ENCODE measurements around the gene PES1. TPM values are rescaled to one million over a fixed set of nuclear protein-coding genes. Genes with fewer than 3 reads are reported as not detected.

The PES1 gene
- total and polyA plus RNA-seq, 11 donors, result 15.7 to 60.9 (median 27.8) TPM

DNA sequence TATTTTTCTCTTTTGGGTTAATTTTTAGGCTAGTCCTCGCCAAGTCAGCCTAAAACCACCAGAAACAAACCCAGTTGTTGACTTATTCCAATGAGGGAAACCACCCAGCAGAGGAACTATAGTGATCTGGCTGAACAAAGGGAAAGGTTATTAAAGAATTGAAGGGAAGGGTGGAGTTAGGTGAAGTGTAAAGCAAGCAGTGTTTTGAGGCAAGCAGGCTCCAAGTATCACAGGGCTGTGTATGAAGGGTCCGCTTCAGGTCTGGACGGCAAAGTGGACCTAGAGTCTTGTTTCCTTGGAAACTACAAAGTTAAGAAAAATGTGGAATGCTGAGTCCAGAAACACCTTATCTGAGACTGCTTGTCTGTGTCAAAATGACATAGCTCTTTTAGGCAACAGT, 12.1 kb upstream of the PES1 start:
- Histone ChIP-seq H3K27me3 (no peaks in the 10 kb centered on the region), H3K9me3 (no peaks in the 10 kb centered on the region), H3K36me3 (no peaks in the 10 kb centered on the region), H3K27ac (peak overlapping the region in 1 of 12 donors; percentile 6), H3K4me1 (peaks cover 0 to 37% (median 26%) of the 10 kb centered on the region in 12 donors), H3K4me3 (no peak overlapping the region)
- WGBS, 4 donors, result 64 to 90% (median 77%) methylated on average over 3 of the region's 3 CpGs
- intact Hi-C loops (cut with DNase I), result loop anchor here in 4 of 10 donors (10.0 kb wide), 3 partner anchors 179 to 891 kb away; partner anchors contain the start of genes MTFP1 (in 2 of the 4), PIK3IP1 (in 1 of the 4) and SFI1 (in 1 of the 4)
- TF ChIP-seq POLR2A (IDR thresholded peaks at IDR 0.05), result no peak
- TF ChIP-seq, protein P1, sequence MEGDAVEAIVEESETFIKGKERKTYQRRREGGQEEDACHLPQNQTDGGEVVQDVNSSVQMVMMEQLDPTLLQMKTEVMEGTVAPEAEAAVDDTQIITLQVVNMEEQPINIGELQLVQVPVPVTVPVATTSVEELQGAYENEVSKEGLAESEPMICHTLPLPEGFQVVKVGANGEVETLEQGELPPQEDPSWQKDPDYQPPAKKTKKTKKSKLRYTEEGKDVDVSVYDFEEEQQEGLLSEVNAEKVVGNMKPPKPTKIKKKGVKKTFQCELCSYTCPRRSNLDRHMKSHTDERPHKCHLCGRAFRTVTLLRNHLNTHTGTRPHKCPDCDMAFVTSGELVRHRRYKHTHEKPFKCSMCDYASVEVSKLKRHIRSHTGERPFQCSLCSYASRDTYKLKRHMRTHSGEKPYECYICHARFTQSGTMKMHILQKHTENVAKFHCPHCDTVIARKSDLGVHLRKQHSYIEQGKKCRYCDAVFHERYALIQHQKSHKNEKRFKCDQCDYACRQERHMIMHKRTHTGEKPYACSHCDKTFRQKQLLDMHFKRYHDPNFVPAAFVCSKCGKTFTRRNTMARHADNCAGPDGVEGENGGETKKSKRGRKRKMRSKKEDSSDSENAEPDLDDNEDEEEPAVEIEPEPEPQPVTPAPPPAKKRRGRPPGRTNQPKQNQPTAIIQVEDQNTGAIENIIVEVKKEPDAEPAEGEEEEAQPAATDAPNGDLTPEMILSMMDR (IDR thresholded peaks at IDR 0.05), result no peak
- DNase-seq, result no peak
- ATAC-seq, result no peak

DNA sequence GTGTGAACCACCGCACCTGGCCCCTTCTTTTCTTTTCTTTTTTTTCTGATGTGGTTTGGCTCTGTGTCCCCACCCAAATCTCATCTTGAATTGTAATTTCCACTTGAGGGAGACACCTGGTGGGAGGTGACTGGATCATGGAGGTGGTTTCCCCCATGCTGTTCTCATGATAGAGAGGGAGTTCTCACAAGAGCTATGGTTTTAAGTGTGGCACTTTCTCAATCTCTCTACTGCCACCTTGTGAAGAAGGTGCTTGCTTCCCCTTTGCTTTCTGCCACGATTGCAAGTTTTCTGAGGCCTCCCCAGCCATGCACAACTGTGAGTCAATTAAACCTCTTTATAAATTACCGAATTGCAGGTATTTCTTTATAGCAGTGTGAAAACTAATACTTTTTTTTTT, 10.3 kb upstream of the PES1 start:
- DNase-seq (no peak), ATAC-seq (no peak)
- TF ChIP-seq, protein P1 (IDR thresholded peaks at IDR 0.05), result peak in 4 of 12 donors; percentile 6 to 23 (median 20)
- no peak for TF ChIP-seq POLR2A (IDR thresholded peaks at IDR 0.05)
- Histone ChIP-seq H3K4me1 (peaks cover 0 to 19% (median 9%) of the 10 kb centered on the region in 12 donors), H3K4me3 (no peak overlapping the region), H3K9me3 (no peaks in the 10 kb centered on the region), H3K27ac (no peak overlapping the region), H3K36me3 (no peaks in the 10 kb centered on the region), H3K27me3 (no peaks in the 10 kb centered on the region)
- 58 to 66% (median 59%) methylated on average over 3 of the region's 3 CpGs for WGBS, 4 donors
- intact Hi-C loops (cut with DNase I), result loop anchor here in 4 of 10 donors (10.0 kb wide), 3 partner anchors 177 to 893 kb away; partner anchors contain the start of genes MTFP1 (in 2 of the 4), PIK3IP1 (in 1 of the 4) and SFI1 (in 1 of the 4)

- TF ChIP-seq POLR2A (IDR thresholded peaks at IDR 0.05), result no peak
- TF ChIP-seq, protein P1 (IDR thresholded peaks at IDR 0.05), result no peak
- no peak for ATAC-seq
- WGBS, 4 donors, result 90 to 91% (median 91%) methylated on average over 5 of the region's 5 CpGs
- H3K27me3 ChIP-seq, result no peaks in the 10 kb centered on the region
- H3K4me1 ChIP-seq, result peaks cover 0 to 16% (median 9%) of the 10 kb centered on the region in 12 donors
- no peaks in the 10 kb centered on the region for H3K36me3 ChIP-seq
- H3K27ac ChIP-seq, result no peak overlapping the region
- H3K4me3 ChIP-seq, result no peak overlapping the region
- no peaks in the 10 kb centered on the region for H3K9me3 ChIP-seq
- intact Hi-C loops (cut with DNase I), result loop anchor here in 4 of 10 donors (10.0 kb wide), 3 partner anchors 177 to 893 kb away; partner anchors contain the start of genes MTFP1 (in 2 of the 4), PIK3IP1 (in 1 of the 4) and SFI1 (in 1 of the 4)
- DNase-seq, result no peak
Measured at GRCh38 chr22:30601464-30601863, 9.8 kb upstream of the PES1 start.

DNA sequence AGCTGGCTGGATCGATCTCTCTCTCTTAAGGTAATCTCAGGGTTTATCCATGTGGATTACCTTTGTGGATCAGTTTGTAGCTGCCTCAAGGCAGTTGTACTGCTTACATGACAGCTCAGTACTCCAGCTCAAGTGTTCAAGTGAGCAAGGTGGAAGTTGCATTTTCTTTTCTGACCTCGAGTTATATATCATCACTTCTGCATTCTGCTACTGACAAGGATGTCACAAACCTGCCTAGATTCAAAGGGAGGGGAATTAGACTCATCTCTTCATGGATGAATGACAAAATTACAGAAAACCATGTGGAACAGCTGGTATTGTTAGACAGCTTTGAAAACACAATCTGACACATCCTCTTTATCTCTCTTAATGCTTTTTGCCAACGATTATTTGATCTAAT, 9.2 kb upstream of the PES1 start:
- DNase-seq, result no peak
- TF ChIP-seq, protein P1 (IDR thresholded peaks at IDR 0.05), result no peak
- no peak for TF ChIP-seq POLR2A (IDR thresholded peaks at IDR 0.05)
- H3K27me3 ChIP-seq, result no peaks in the 10 kb centered on the region
- ATAC-seq, result no peak
- no peaks in the 10 kb centered on the region for H3K36me3 ChIP-seq
- no peak overlapping the region for H3K27ac ChIP-seq
- WGBS, 4 donors, result 51 to 61% (median 55%) methylated on average over 3 of the region's 3 CpGs
- no peak overlapping the region for H3K4me3 ChIP-seq
- H3K4me1 ChIP-seq, result peaks cover 0 to 11% (median 5%) of the 10 kb centered on the region in 12 donors
- intact Hi-C loops (cut with DNase I), result loop anchor here in 4 of 10 donors (10.0 kb wide), 3 partner anchors 176 to 894 kb away; partner anchors contain the start of genes MTFP1 (in 2 of the 4), PIK3IP1 (in 1 of the 4) and SFI1 (in 1 of the 4)
- no peaks in the 10 kb centered on the region for H3K9me3 ChIP-seq

Data from heart left ventricle (tissue), 16 donors.